PFSK-1 (cell line): ENCODE measurements around the gene HSPB1.

ENCODE experiments used
- FOXP2 ChIP-seq: optimal IDR thresholded peaks from 2 replicates; pipeline ENCODE3; 2011; ENCODE audit warnings: borderline replicate concordance, control low read depth, inconsistent platforms; ENCODE audit not compliant: insufficient read depth; ENCODE audit errors: extremely low read length, extremely low read depth
- POLR2AphosphoS5 ChIP-seq: IDR thresholded peaks from 2 replicates; pipeline ENCODE4 v1.6.1; 2012; ENCODE audit warnings: low read depth, mild to moderate bottlenecking, control low read depth, low read length, moderate library complexity
- SIN3A ChIP-seq: IDR thresholded peaks from 2 replicates; pipeline ENCODE4 v1.6.1; 2012; ENCODE audit warnings: mild to moderate bottlenecking, low read length, moderate library complexity, borderline replicate concordance; ENCODE audit not compliant: insufficient read depth
- TAF1 ChIP-seq: IDR thresholded peaks from 2 replicates; pipeline ENCODE4 v1.6.1; 2012; ENCODE audit warnings: low read length, control low read depth, borderline replicate concordance; ENCODE audit not compliant: insufficient read depth
- TF ChIP-seq, protein P1 (sequence below), 2 experiments: IDR thresholded peaks; 2 replicates each; pipeline versions ENCODE4 v1.6.1 to v1.8.0; 2011 to 2012; ENCODE audit warnings: low read depth in 2 of 2, low read length in 2 of 2, control low read depth in 1 of 2, inconsistent platforms in 1 of 2, mild to moderate bottlenecking in 1 of 2, moderate library complexity in 1 of 2; ENCODE audit not compliant: insufficient read depth in 1 of 2

The HSPB1 gene

DNA sequence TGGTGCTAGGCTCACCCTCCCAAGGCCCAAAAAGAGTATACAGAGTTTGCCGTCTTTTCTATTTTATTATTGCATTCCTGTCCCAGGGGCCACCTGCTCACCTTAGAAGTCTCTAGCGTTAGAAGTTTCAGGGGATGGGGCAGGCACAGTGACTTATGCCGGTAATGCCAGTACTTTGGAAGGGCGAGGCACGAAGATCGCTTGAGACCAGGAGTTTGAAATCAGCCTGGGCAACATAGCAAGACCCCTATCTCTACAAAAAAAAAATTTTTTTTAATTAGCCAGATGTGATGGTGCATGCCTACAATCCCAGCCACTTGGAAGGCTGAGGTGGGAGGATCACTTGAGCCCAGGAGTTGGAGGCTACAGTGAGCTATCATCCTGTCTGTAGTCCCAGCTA lies 30.3 kb upstream of the HSPB1 start:
- TF ChIP-seq FOXP2, result no peak
- no peak for TF ChIP-seq SIN3A
- TF ChIP-seq TAF1, result no peak

DNA sequence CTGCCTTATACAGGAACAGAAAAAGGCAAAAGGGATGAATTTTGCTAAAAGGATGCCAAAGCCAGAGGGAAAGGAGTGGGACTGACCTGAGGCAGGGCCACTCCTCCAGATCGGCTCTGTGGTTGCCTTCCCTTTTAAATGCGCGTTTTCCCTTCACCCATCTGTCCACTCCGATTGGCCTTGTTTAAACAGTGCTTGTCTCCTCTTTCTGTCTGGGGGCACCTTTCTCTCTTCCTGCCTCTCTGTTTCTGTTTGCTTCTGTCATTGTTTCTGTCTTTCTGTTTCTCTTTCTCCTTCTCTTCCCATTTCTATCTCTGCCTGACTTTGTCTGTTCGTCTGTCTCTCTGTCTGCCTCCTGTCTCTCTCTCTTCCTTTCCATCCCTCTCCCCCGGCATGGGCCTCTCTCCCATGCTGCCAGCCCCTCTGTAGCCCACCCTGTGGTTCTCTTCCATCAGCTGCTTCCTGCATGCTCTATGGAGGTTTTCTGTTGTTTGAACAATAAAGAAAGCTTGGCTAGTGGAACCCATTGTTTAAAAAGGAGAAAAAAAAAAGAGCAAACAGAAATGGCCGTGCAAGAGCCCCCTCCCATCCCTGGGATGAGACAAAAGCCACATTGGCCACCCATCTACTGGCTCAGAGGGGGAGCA lies 29.5 kb upstream of the HSPB1 start:
- TF ChIP-seq TAF1, result no peak
- no peak for TF ChIP-seq POLR2AphosphoS5
- no peak for TF ChIP-seq FOXP2
- TF ChIP-seq SIN3A, result no peak
- TF ChIP-seq, protein P1, sequence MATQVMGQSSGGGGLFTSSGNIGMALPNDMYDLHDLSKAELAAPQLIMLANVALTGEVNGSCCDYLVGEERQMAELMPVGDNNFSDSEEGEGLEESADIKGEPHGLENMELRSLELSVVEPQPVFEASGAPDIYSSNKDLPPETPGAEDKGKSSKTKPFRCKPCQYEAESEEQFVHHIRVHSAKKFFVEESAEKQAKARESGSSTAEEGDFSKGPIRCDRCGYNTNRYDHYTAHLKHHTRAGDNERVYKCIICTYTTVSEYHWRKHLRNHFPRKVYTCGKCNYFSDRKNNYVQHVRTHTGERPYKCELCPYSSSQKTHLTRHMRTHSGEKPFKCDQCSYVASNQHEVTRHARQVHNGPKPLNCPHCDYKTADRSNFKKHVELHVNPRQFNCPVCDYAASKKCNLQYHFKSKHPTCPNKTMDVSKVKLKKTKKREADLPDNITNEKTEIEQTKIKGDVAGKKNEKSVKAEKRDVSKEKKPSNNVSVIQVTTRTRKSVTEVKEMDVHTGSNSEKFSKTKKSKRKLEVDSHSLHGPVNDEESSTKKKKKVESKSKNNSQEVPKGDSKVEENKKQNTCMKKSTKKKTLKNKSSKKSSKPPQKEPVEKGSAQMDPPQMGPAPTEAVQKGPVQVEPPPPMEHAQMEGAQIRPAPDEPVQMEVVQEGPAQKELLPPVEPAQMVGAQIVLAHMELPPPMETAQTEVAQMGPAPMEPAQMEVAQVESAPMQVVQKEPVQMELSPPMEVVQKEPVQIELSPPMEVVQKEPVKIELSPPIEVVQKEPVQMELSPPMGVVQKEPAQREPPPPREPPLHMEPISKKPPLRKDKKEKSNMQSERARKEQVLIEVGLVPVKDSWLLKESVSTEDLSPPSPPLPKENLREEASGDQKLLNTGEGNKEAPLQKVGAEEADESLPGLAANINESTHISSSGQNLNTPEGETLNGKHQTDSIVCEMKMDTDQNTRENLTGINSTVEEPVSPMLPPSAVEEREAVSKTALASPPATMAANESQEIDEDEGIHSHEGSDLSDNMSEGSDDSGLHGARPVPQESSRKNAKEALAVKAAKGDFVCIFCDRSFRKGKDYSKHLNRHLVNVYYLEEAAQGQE (IDR thresholded peaks at IDR 0.05; ENCODE audit: insufficient read depth in 1 of 2, low read depth in 2 of 2, low read length in 2 of 2), result no peak

DNA sequence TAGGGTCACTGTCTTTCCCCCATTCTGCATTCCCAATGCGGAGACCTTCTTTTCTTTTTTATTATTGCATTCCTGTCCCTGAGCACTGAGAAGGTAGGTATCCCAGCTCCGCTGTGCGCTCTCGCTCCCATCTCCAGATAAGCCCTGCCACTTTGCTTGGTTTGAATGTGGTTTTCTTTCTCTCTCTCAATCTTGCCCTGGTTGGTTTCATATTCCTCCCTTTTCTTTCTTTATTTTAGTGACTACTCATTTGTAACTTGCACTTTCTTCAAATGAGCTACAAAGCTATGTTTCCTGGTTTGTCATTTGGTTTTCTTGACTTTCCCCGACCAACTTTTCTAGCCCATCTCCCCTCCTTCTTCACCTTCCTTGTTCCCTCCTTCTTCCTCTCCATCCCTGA lies 29.0 kb upstream of the HSPB1 start:
- TF ChIP-seq POLR2AphosphoS5, result no peak
- no peak for TF ChIP-seq SIN3A
- no peak for TF ChIP-seq FOXP2
- TF ChIP-seq, protein P1 (IDR thresholded peaks at IDR 0.05; ENCODE audit: insufficient read depth in 1 of 2, low read depth in 2 of 2, low read length in 2 of 2), result no peak
- TF ChIP-seq TAF1, result no peak

DNA sequence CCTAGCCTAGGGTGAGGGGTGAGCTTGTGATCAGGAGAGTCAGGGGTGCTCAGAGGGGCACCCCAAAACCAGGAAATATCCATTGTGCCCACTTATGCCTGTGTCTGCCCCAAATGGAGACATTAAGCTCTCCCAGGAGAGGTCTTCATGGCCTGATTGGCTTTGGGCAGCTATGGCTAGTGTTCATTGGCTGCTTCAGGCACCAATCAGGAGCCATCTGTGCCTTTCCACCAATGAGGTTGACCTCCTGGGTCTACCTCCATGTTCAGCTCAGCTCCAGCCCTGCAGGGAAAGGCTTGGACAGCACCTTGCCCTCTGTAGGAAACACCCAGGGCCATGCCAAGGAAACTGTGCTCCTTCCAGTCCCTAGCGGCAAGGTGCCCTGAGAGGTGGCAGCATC lies 23.9 kb upstream of the HSPB1 start:
- TF ChIP-seq, protein P1 (IDR thresholded peaks at IDR 0.05; ENCODE audit: insufficient read depth in 1 of 2, low read depth in 2 of 2, low read length in 2 of 2), result no peak
- TF ChIP-seq POLR2AphosphoS5 (no peak), FOXP2 (no peak), SIN3A (no peak), TAF1 (no peak)

DNA sequence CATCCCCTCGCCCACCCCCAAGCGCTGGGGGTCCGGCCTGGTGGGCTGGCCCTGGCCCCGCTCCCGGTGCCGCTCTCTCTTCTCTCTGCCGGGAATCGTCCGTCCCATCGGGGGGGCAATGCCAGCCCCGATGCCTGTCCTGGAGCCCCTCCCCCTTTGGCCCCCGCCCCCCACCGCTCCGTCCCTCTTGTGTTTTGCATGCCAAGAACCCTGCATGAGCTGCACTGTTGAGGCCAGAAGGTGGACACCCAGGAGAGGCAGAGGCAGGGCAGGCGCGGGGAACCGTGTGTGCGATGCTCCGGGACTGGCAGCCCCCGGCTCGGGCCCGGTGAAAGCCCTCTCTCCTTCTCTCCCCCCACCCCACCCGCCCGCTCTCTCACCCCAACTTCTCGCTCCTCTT lies 22.1 kb upstream of the HSPB1 start:
- no peak for TF ChIP-seq TAF1
- TF ChIP-seq, protein P1 (IDR thresholded peaks at IDR 0.05; ENCODE audit: insufficient read depth in 1 of 2, low read depth in 2 of 2, low read length in 2 of 2), result no peak
- TF ChIP-seq FOXP2, result no peak
- TF ChIP-seq SIN3A, result no peak
- no peak for TF ChIP-seq POLR2AphosphoS5
